Stimulated activated CD8-positive, alpha-beta memory T cell treated with anti-CD3 and anti-CD28 coated beads, Interleukin-4, amount 100 ng/mL, for 4 hours (primary cell): ENCODE results near the gene RUFY3.
A peak's percentile ranks its signal among the peaks of the same experiment; 100 is the strongest.
"Not testable (repeated sequence)": the region's sequence is repeated elsewhere in the genome, so short reads cannot be mapped to it uniquely, and the experiment has no call there.

Source experiments
- DNase-seq, 2 donors: peaks; one replicate each; pipeline ENCODE4 v3.0.0-alpha.2; 2020; ENCODE audit warnings: low read depth in 2 of 2, low spot score in 1 of 2

The RUFY3 gene

GRCh38 chr4:70721747-70722146, at the start of gene RUFY3:
RUFY3 (plus strand) TSS chr4:70721964; CDS start chr4:70722574, 610 bp downstream.
- DNase-seq: no peak

- no peak for DNase-seq
Measured at GRCh38 chr4:70674191-70674590, 47.6 kb upstream of the RUFY3 start.

- no peak for DNase-seq
Measured at GRCh38 chr4:70674731-70675130, 47.0 kb upstream of the RUFY3 start.

- no peak for DNase-seq
Measured at GRCh38 chr4:70676554-70677090, 45.1 kb upstream of the RUFY3 start.

GRCh38 chr4:70678383-70678999, 43.3 kb upstream of the RUFY3 start:
- no peak for DNase-seq

- DNase-seq: no peak
Measured at GRCh38 chr4:70680934-70681333, 40.8 kb upstream of the RUFY3 start.

GRCh38 chr4:70681704-70682103, 40.1 kb upstream of the RUFY3 start:
- DNase-seq: no peak

GRCh38 chr4:70682142-70682541, 39.6 kb upstream of the RUFY3 start:
- not testable (repeated sequence) for DNase-seq

GRCh38 chr4:70687392-70687791, 34.4 kb upstream of the RUFY3 start:
- DNase-seq: peak in 1 of 2 donors; percentile 2

GRCh38 chr4:70687821-70688794, 33.7 kb upstream of the RUFY3 start, which contains the start of gene UTP3:
UTP3 (plus strand) TSS chr4:70688532; CDS start chr4:70688678, 146 bp downstream.
- DNase-seq: peak; percentile 83 to 88

- no peak for DNase-seq
Measured at GRCh38 chr4:70688795-70689231, 33.0 kb upstream of the RUFY3 start.

- no peak for DNase-seq
Measured at GRCh38 chr4:70691661-70692060, 30.1 kb upstream of the RUFY3 start.

GRCh38 chr4:70694633-70695032, 27.1 kb upstream of the RUFY3 start:
- DNase-seq: not testable (repeated sequence)

GRCh38 chr4:70698435-70698834, 23.3 kb upstream of the RUFY3 start:
- DNase-seq: not testable (repeated sequence)

GRCh38 chr4:70700712-70701111, 21.1 kb upstream of the RUFY3 start:
- no peak for DNase-seq

GRCh38 chr4:70701271-70701670, 20.5 kb upstream of the RUFY3 start:
- no peak for DNase-seq

GRCh38 chr4:70702592-70702991, 19.2 kb upstream of the RUFY3 start:
- not testable (repeated sequence) for DNase-seq

- DNase-seq: no peak
Measured at GRCh38 chr4:70703619-70704214, 18.0 kb upstream of the RUFY3 start.

GRCh38 chr4:70704215-70704930, 17.4 kb upstream of the RUFY3 start:
- peak in 1 of 2 donors; percentile 40 for DNase-seq

- DNase-seq: no peak
Measured at GRCh38 chr4:70704931-70705182, 16.9 kb upstream of the RUFY3 start.
